GM19438 (cell line): ENCODE results near the gene CCDC86.

Experiments
- ATAC-seq: cut with Tn5 transposase; IDR thresholded peaks from one replicate; pipeline ENCODE4 v1.9.1; 2021; ENCODE audit warnings: low read depth; ENCODE audit not compliant: unreplicated experiment

The CCDC86 gene

GRCh38 chr11:60867871-60868681 is 26.2 kb downstream of the CCDC86 start:
- no peak for ATAC-seq

GRCh38 chr11:60868682-60869450 is 27.0 kb downstream of the CCDC86 start:
- no peak for ATAC-seq

- no peak for ATAC-seq
Measured at GRCh38 chr11:60869451-60869825, 27.5 kb downstream of the CCDC86 start.

- ATAC-seq, result no peak
Measured at GRCh38 chr11:60870276-60870675, 28.4 kb downstream of the CCDC86 start.

GRCh38 chr11:60870733-60871377 is 28.9 kb downstream of the CCDC86 start:
- no peak for ATAC-seq

DNA sequence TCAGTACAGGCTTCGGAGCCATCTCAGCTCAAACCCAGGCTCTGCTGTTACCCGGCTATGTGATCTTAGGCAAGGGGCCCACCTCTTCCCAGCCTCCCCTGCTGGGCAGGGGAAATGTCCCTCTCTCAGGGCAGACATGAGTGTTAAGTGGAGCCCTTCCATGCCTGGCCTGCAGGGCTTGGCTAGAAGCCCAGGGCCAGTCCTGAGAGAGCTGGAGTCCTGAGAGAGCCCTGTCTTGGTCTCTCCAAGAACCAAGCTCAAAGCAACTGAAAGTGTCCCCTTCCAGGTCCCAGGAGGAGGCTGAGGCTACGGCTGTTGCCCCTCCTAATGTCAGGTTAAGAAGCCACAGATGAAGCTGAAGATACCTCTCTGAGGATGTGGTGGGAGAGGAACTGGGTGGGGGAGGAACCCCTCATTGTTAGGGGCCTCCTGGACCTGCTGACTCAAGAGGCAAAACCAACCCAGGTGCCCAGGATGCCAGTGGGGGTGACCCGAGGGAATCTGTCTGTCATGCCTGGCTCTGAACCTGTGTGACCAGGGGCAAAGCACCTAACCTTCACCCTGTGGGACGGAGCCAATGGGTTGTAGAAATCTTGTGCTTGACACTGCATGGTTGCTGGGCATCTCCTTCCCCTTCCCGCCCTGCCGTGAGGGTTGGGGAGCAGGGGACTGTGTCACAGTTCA is 29.6 kb downstream of the CCDC86 start:
- no peak for ATAC-seq

DNA sequence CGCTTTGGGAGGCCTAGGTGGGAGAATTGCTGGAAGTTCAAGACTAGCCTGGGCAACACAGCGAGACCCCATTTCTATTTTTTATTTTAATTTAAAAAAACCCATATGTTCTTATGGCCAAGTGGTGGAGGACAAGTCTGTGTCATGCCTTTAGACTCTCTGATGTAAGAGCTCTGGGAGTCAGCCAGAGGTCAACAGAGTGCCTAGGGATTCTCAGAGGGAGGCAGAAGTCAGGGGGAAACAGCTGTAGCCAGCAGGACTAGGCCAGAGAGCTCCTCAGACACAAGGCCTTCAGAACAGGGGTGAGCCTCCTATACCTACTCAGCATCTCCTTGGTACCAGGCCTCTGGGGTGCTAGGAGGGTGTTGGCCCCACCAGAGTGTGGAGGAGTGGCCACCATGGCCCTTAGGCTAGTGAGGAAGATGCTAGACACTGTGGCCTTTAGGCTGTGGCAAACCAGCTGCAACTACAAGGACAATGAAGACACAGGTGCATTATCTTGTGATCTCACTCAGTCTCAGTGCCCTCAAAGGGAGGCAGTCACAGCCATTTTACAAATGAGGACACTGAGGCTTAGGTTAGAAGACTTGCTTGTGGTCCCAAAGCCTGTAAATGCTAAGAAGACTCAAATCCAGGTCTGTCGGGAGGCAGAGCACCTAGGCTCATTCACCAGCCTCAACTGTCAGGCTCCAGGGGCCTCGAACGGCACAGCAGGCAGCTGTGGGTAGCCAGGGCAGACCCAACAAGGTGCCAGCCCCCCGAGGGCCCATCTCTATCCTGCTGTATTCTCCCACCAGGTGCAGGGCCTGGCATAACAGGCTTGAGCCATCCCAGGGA is 30.4 kb downstream of the CCDC86 start:
- ATAC-seq, result no peak

GRCh38 chr11:60872961-60873524 is 31.1 kb downstream of the CCDC86 start:
- no peak for ATAC-seq

- ATAC-seq, result no peak
Measured at GRCh38 chr11:60873533-60873932, 31.6 kb downstream of the CCDC86 start.

- ATAC-seq, result no peak
Measured at GRCh38 chr11:60874421-60875365, 32.8 kb downstream of the CCDC86 start.

DNA sequence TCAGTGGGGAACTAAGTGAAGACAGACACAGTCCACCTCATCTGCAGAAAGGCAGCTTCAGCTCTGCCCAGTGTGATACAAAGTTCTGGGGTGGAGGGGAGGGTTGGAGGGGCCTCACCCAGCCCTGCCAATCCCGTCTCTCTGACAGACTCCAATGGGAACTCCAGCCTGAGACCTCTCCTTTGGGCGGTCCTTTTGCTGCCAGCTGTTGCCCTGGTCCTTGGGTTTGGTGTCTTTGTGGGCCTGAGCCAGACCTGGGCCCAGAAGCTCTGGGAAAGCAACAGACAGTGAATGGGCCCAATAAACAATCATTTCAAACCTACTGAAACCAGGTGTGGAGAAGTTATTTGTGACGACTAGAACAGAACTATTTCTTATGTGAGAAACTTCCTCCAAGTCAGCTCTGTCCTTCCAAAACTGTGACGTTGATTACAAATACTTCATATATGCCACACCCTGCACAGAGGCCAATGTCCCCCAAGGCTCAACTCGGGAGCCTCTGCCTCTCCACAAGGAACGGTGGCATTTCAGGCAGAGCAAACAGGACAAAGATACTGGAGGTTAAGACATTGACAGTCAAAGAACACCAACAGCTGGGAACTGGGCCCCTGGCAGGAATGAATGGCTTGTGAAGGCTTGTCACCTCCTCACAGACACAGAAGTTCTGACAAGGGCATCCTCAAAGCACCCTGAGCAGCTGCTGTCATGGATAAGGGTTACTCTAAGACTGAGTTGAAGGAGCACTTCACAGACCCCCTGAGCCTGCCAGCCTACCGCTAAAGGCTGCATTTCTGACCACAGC is 33.7 kb downstream of the CCDC86 start:
- no peak for ATAC-seq

DNA sequence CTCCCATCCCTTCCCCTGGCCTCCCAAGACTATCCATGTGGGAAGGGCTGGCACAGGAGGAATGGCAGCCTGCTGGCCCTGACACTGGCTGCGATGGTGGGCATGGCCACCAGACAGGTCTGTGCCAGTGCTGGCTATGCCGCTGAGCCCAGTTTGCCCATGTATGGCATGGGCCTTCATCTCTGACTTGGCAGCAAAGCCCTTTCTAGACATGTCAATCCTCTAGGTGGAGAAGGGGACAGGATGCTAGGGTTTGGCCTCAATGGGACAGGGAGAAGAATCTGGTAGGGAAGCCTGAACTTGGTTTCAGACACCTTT is 34.2 kb downstream of the CCDC86 start:
- no peak for ATAC-seq

DNA sequence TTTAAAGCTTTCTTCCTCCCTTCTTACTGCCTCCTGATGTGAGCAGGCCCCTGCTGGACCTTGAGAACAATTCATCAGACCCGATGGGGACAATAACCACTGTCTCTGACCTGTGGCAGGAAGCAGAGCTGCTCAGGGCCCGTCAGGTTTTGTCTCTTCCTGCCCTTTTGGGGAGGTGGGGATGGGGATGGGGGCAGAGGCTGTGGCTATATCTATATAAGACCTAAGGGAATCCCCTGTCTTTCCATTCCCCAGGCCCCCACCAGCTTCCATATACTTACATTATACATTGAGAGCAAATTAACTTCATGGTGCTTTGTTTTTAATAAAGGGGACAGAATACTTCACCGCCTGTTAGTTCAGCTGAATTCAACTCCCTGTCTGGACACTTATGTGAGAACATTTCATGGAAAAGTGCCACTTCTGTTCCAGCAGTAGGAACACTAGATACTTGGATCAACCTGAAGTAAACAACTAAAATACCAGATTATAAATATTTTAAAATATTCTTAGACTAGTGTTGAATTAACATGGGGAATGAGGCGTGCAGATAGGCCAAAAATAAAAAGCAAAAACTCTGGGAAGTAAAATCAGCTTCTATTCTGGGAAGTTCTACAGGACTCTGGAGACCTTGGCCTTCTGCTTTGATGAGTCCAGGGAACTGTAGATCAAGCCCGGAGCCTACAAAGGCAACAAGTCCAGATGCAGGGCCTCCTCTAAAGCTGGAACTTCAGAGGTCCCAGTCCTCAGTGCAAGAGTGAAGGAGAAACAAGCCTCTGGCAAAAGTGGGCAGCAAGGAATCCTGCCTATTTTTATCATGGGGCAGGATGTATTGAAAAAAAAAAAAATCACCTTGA is 36.6 kb downstream of the CCDC86 start:
- ATAC-seq, result no peak

DNA sequence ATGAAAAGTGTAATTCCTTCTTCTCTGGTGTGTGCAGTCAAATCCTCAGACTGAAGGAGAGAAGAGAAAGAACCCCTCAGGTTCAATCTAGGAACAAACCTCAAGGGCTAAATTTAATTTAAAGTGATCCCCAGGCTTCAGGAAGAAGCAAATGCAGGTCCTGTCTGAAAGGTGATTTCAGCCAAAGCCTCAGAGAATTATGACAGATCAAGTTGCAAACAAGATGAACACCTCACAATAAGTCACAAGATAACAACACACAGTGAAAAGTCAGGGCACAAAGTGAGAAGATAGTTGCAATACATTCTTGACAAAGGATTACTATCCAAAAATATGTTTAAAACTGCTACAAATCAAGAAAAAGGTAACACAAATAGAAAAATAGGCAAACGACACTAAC is 37.2 kb downstream of the CCDC86 start:
- ATAC-seq, result no peak

DNA sequence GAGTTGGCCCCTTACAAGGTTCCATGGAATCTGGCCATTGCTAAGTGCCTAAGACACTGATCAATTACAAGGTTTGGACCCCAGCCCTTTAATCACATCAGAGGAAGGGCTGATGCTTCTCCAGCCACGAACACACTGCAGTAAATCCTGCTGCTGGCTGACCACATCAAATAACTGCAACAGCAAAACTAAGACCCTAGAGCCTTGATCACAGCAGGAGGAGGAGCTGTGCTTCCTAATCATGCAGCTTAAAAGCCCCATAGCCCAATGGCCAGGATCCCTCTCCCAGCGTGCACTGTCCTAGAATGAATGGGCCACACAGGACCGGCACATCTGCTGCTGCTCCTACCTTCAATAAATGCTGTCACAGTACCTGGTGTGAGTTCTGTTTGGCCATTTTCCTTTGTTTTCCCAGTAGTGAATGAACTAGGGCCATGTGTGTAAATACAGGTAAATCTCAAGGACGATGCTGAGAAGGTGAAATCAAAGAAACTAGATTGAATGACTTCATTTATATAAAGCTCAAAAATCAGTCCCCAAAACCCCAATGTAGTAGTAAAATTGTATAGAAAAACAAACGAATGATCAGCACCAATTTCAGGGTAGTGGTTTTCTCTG is 38.2 kb downstream of the CCDC86 start:
- ATAC-seq, result no peak

- no peak for ATAC-seq
Measured at GRCh38 chr11:60880643-60881282, 38.9 kb downstream of the CCDC86 start.
